Hippocampal formation (tissue), 2 donors: ENCODE results near the gene NINJ1.

Experiments used
- DNase-seq, 2 donors: peaks; one replicate each; lab custom pipeline; 2025; lab: John Stamatoyannopoulos, UW

Gene NINJ1, protein sequence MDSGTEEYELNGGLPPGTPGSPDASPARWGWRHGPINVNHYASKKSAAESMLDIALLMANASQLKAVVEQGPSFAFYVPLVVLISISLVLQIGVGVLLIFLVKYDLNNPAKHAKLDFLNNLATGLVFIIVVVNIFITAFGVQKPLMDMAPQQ

DNA sequence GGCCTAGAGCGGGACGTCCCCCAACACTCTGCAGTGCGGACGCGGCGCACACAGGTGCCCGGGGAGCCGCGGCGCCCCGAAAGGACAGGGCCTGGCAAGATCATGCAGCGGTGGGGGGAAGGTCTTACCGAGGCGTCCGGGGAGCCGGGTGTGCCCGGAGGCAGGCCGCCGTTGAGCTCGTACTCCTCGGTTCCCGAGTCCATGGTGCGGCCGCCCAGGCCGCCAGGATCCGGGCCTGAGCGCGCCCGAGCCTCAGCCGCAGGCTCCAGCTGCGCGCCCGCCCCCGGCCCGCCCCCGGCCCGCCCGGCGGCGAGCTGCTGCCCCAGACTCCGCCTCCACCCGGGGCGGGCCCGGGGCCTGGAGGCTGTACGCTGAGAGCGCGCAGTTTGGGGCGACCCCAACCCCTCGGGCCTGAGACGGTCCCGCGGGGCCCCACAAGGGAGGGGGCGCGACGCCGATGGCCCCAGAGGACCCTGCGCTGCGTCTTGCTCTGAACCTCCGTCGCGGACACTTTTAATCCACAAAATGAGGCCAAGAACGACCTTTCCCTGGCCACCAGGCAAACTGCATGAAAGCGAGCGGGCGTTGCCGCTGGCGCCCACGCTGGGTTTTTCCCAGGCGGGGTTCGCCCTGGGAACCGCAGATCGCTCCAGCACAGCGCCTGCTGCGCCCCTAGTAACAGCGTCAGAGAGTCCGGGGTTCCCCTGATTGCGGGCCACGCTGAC lies at the start of gene NINJ1:
Gene NINJ1 (minus strand): TSS at position 237 of the 725 bp plus-strand sequence. CDS start 34 bp downstream, at position 203.
- peak in 1 of 2 donors; percentile 69 for DNase-seq

DNA sequence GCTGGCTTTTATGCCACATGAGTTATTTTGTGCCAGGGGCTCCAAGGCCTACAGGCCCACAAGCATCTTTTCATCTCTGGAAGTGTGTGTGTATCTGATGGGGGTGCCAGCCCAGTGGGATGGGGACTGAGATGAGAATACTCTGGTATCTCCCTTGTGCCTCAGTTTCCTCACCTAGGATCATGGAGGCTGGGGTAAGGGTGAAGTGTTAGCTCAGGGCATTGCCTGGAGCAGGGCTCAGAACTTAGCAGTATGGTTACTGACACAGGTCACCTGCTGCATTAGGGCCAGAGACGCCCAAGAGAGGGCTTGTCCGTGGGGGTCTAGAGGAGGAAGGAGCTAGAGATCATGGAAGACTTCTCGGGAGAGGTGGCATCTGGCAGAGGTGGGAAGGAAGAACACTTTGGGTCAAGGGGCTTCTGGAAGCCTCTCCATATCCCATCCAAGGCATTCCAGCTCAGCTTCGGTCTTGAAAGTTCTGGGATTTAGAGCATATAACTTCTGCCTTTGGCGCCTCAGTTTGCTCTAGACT lies 49.1 kb upstream of the NINJ1 start:
- no peak for DNase-seq

DNA sequence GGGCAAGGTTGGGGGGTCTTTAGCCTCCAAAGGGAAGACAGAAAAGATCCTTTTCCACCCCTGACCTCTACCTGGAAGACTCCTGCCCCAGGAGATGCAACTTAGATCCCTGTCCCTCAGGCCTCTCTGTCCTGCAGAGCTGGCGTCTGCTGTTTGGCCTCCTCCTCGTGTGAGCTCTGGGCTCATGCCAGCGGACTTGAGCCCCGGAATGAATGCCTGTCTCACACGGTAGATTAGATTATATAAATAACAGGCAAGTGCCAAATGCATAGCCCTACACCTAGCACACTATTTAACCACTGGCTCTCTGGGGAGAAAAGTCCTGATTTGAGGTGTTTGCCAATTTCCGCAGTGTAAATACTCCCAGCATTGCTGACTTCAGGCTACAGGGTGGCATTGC lies 48.5 kb upstream of the NINJ1 start:
- no peak for DNase-seq

DNA sequence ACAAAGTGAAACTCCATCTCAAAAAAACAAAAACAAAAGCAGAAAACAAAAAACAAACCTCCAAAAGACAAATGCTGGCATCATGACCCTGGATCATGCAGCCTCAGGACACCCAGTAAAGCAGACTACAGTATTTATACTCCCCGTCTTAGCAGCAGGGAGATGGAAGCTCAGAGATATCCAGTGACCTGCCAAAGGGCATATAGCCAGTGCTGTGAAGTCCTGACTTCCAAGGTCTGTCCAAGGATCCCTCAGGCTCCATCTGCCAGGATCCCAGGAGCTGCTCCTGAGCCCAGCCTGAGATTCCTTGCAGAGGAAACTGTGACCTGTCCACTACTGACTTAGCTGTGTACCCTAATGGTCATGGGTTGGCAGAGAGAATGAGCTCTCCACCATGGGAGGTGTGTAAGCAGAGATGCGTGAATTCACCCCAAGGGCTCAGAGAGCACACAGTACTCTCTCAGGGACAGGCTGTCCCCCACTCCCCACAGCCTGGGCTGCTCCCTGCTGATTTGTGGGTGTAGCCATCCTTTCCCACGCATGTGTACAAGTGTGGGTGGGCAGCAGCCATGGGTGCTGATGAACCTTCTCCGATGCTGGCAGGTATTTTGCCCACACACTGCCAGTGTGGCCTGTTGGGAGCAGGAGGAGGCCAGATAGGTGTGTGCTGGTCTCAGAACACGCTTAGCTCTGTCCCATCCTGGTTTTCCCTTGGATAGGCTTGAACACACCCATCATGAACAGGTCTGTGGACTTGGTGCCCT lies 47.8 kb upstream of the NINJ1 start:
- DNase-seq: no peak

DNA sequence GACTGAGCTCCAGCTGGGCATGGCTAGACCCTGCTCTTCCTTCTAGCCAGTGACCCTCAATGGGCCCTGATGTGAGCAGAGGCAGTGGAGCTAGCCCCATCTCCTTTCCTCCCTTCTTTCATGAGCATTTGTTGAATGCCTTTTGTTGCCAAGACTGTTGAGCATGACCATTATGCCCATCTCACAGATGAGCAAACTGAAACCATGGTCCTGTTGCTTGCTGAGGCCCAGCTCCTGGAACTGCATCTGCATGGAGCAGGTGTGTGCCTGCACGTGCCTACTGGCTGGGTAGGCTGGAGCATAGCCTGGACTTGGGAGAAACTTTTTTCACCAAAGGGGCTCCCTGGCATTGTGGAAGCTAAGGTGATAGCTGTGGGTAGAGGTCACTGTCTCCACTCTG lies 46.9 kb upstream of the NINJ1 start:
- DNase-seq: no peak

DNA sequence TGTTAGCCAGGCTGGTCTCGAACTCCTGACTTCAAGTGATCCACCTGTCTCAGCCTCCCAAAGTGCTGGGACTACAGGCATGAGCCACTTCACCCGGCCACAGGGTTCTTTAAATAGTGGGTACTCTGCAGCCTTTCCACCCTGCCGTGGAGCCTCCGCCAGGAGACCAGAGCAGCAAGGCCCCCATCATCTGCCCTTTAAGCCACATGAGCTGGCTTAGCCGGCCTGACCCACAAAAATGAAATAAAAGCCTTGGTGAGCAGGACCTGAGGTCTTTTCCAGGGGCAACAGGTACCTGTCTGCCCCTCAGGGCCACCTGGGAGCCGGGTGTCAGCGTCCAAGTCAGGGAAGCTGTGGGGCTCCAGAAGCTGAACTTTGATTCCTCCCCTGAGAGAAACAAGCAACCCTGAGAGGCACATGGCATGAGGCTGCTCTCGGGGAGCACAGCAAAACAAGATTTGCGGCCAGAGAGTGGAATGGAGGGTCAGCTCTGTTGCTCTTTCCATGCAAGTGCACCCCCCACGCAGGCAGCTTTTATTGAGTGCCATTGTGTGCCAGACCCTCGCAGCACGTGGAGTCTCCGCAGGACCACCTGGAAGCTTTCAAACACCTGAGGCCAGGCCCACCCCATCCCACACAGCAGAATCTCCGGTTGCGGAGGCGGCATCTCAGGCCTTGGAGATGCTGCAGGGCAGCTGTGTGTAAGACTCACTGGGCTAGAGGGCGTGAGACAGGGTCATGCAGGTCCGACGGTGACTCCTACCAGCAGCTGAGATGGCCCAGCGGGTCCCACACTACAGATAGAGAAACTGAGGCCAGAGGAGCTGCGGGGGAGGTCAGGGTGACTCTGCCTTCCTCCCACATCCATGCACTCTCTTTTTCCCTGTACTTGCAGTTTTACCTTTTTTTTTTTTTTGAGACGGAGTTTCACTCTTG lies 45.1 kb upstream of the NINJ1 start:
- DNase-seq: no peak

DNA sequence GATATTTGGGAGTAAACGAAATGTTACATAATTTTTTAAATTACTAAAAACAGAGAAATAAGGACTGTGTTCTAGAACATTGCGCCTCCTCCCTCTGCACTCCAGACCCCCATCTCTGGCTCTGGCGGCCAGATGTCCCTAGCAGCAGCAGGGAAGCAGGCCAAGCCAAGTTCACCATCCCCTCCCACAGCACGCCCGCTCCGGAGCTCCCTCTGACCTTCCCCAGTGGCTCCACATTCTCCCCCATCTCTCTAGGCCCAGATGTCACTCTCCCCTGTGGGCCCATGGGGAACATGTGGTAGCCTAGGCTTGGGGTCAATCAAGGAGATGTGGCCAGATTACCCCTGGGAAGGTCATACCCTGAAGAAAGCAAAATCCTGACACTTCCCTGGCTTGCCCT lies 43.6 kb upstream of the NINJ1 start:
- DNase-seq: no peak

DNA sequence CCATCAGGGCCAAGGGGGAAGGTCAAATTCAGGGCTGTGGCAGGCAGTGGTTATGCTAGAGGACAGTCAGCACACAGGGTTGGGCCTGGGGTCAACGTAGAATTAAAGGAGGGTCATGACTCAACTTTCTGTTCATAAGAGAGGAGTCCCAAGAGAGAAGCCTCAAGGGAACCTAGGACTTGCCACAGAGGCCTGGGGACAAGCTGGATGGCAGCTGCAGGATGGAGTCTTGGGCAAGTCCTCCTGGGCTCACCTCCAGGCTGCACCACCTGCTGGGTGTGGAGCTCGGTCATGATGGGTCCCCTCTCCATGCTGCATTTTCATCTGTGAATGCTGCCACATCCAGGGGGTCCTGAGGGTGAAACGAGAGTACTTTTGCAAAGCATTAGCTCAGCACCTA lies 40.9 kb upstream of the NINJ1 start:
- no peak for DNase-seq

DNA sequence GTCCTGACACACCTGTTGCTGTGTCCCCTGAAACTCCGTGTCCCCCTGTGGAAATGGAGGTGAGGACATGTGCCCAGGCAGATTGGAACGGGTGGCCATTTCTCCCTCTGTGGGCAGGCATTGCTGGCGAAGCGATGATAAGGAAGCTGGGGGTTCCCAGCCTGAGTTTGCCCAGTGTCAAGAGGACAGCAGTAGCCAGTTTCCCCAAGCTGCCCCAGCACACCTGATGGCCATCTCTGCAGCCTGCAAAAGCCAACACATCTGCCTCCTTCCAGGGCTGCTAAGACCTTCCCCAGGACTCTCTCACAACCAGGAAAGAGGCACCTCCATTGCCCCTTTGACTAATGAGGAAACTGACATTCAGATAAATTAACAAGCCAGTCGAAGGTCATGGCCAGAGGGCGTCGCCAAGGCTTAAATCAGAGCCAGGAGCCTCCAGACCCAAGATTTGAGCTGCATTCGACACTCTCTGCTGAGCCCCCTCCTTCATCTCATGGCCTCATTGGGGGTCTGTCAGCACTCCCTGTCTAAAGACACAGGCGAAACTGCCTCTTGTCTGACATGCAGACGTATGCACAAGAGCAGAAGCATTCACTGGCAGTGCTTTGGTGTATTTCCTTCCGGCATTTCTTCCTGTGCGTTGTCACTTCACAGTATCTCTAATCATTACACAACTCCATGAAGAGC lies 39.5 kb upstream of the NINJ1 start:
- DNase-seq: no peak

DNA sequence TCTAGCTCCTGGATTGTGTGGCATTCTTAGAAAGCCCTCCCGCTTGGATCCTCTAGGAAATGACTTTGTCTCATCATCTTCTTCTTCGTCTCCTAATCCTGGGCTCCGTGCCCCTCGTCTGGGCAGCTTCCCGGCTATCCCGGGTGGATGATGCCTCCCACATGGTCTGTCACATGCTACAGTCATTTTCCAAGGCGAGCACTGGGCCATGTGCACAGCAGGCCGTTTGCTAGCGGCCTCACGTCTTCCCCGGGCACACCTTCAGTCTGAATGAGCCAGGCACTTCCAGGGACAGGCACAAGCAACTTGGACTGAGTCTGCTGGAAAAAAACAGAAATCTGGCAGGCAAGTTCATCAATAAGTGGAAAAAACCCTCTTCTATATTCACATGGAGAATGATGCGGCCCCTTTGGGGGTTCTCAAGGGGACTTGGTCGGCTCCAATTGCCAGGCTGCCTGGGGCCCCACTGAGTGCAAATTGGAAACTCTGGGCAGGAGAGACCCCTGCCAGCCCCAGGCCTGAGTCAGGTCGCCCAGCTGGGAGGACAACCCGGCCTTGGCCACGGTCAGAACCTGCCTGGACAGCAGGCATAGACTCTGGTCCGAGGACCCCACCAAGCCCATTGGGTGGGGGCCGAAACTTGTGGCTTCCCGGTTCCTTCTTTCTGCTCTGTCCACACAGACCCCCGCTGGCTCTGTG lies 38.8 kb upstream of the NINJ1 start:
- no peak for DNase-seq

DNA sequence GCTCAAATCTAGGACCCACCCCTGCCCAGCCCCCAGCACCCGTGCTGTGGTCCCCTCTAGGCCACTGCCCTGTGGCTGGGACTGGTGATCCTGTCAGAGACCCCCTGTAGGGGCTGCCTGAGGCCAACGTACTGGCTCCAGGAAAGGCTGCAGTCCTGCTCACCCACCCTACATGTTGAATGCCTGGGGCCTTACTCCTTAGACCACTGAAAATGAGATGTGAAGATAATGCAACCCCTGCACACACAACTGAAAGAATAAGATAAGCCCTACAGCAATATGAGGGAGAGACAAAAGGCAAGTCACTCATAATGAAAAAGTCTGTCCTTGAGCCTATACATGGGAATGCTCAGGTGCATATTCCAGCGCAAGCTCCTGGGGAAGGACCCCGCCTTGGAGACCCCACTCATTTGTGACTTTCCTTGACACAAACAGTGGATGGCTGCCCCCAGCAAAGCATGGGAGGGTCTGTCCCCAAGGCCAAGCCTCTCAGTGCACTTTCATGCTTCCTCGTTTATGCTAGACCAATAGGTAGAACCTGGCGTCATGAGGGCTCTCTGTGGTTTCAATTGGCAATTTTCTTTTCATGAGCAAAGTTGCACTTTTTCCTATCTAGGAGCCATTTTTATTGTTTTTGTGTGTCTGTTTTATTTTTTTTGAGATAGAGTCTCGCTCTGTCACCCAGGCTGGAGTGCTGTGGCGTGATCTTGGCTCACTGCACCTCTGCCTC lies 37.4 kb upstream of the NINJ1 start:
- no peak for DNase-seq

DNA sequence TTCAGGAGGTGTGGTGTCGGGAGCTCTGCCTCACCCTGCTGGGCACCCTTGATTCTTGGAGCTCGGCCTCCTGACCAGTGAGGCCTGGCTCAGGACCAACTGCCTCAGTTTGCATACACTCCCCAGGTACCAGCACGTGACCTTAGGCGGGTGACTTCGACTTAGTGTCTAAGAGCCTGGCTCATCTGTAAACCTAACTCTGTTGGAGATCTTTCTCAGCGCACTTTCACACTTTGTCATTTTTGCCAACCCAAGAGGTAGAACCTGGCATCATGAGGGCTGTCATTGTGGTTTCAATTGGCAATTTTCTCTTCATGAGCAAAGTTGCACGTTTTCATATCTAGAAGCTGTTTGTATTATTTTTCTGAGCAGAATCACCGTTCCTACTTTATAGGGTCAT lies 36.5 kb upstream of the NINJ1 start:
- DNase-seq: no peak

DNA sequence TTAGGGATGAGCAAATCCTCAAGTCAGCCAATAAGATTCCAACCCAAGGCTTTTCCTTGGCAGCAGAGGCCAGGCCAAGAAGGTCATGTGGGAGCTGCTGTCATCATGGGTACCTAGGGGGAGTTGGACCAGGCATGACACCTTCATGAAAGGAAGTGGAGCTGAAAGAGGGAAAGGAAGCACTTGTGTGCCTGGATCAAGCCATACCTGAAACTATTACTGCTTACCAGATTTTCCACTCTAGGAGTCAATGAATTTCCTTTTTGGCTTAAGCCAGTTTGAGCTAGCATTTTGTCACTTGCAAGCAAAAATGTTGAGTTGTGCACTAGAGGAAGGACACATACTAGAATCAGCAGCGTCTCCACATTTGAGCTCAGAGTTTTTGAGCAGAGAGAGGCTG lies 35.4 kb upstream of the NINJ1 start:
- no peak for DNase-seq

DNA sequence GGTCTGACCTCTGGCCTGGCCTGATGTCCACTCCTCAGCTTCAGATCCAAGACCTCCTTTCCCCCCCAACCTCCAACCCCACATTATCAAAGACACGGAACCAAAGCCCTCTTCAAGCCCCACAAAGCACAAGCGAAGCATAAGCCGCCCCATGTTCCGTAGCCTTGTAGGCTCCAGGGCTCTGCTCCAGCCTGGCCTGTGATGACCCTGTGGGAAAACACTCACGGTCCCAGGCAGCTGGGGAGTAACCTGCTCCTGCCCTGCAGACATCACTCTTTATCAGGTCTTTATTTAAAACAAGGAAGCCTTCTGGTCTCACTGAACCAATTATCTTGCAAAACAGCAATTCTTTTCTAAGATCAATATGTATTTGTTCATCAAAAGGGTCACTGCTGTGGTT lies 34.5 kb upstream of the NINJ1 start:
- DNase-seq: no peak

DNA sequence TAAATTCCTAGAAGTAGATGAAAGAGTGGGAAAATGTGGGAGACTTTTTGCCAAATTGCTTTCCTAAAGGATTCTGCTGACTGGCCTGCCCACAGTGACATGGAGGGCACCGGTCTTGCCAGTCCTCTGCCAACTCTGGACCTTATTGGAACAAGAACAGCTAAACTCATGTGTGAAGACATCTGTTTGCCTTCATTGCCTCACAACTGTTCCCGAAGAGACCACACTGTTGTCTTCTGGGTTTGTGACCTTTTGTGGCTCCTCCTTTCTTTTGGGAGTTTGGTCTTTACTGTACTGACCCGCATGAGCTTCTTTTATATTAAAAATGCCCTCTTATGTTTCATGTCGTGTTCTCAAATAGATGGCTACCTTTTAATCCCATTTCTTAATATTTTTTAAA lies 33.8 kb upstream of the NINJ1 start:
- DNase-seq: no peak

DNA sequence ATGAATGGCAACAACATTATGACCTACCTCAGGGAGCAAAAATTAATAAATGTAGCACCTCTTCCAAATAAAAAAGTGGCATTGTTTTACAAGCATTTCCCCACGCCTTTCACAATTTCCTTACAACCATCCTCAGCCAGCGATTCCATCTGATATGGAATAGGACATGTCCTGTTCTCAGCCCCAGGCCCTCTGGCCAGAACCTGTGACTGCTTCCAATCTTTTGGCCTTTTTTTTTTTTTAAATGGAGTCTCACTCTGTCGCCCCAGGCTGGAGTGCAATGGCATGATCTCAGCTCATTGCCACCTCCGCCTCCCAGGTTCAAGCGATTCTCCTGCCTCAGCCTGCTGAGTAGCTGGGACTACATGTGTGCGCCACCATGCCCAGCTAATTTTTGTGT lies 33.1 kb upstream of the NINJ1 start:
- DNase-seq: no peak

DNA sequence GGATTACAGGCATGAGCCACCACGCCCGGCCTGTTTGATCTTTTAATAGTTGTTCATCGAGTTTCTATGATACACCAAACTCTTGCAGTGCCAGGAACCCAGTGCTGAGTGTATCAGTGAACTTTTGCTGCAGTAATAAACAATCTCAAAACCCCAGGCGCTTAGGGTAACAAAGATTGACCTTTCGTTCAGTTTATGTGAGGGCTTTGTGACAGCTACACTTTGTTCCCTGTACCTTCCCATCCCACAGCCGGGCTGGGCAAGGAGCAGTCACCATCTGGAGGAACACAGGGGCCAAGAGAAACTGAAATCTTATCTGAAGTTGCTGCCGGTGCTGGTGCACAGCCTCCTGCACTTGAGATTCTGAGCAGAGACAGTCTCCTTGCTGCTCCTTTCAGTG lies 32.6 kb upstream of the NINJ1 start:
- DNase-seq: no peak

DNA sequence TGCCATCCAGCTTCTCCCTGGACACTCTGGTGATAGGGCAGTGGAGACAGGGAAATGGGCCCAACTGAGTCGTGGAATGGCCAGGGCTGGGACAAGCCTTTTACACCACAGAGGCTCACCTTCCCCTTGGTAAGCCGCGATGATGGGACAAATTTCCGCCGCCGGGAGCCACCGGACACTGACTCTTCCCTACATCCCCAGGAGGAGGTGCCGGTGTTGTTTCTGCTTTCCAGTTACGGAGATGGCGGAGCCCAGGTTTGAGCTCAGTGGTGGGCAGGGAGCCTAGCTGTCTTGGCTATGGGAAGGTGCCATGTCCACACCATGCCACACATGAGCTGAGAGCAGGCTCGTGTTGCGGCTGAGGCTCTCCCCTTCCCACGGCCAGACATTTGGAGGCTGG lies 30.0 kb upstream of the NINJ1 start:
- no peak for DNase-seq

DNA sequence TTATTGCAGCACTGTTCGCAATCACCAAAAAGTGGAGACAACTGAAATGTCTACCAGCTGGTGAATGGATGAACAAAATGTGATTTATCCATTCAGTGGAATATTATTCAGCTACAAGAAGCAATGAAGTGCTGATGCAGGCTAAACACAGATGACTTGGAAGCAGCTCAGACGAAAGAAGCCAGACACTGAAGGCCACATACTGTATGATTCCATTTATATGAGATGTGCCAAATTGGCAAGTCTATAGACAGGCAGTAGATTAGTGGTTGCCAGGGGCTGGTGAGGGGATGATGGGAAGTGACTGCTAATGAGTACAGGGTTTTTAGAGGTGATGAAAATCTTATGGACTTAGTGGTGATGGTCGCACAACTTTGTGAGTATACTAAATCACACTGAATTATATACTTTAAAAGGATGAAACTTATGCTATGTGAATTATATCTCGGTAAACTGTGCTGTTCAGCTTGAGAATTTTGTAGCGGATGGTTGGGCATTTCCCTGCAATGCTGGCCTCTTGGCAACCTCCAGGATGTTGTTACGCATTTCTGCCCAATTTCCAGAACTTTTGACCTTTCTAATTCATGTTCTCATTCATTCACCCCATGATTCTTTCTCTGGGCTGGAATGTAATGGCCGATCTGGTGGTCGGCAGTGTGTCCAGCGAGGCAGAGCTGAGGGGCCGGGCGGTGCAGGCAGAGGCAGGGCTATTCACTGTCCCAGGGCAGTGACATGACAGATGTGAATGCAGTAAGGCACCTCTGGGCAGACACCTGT lies 27.9 kb upstream of the NINJ1 start:
- no peak for DNase-seq
